MM.1S (cell line): ENCODE measurements around the gene CNNM3.

ENCODE experiments used
- DNase-seq: peaks from one replicate; pipeline ENCODE4 v3.0.0-alpha.2; 2015
- H2AFZ ChIP-seq: fragments of 300-600 bp; sonication (generic); 2 replicates; pipeline ENCODE4 v1.6.0; 2016; ENCODE audit warnings: antibody characterized with exemption, low read length
- H3F3A ChIP-seq: fragments of 300-600 bp; sonication (generic); 2 replicates; pipeline ENCODE4 v1.6.1; 2016; ENCODE audit warnings: mild to moderate bottlenecking, antibody characterized with exemption, low read length, moderate library complexity, mixed read lengths; ENCODE audit not compliant: insufficient read depth
- H3K27ac ChIP-seq: fragments of 300-600 bp; sonication (generic); 2 replicates; pipeline ENCODE4 v1.5.1; 2016; ENCODE audit warnings: mild to moderate bottlenecking, low read length
- H3K27me3 ChIP-seq: fragments of 300-600 bp; sonication (generic); replicated peaks from 2 replicates; pipeline ENCODE4 v1.6.0; 2016; ENCODE audit warnings: low read length; ENCODE audit not compliant: insufficient read depth
- H3K36me3 ChIP-seq: fragments of 300-600 bp; sonication (generic); replicated peaks from 2 replicates; pipeline ENCODE4 v1.6.1; 2016; ENCODE audit warnings: mild to moderate bottlenecking, low read length, mixed read lengths; ENCODE audit not compliant: insufficient read depth
- H3K4me1 ChIP-seq: fragments of 300-600 bp; sonication (generic); 2 replicates; pipeline ENCODE4 v1.6.1; 2016; ENCODE audit warnings: low read length, mixed read lengths
- H3K4me2 ChIP-seq: fragments of 300-600 bp; sonication (generic); 2 replicates; pipeline ENCODE4 v1.6.0; 2016; ENCODE audit warnings: low read depth, low read length
- H3K4me3 ChIP-seq: fragments of 300-600 bp; sonication (generic); 2 replicates; pipeline ENCODE4 v1.5.1; 2016; ENCODE audit warnings: low read length, mixed read lengths
- H3K79me2 ChIP-seq: fragments of 300-600 bp; sonication (generic); 2 replicates; pipeline ENCODE4 v1.6.1; 2016; ENCODE audit warnings: mixed run types, low read length, mixed read lengths
- H3K9ac ChIP-seq: fragments of 300-600 bp; sonication (generic); 2 replicates; pipeline ENCODE4 v1.6.1; 2016; ENCODE audit warnings: low read length, mixed read lengths
- H3K9me2 ChIP-seq: fragments of 300-600 bp; sonication (generic); replicated peaks from 2 replicates; pipeline ENCODE4 v1.6.1; 2016; ENCODE audit warnings: mild to moderate bottlenecking, low read length, mixed read lengths; ENCODE audit not compliant: insufficient read depth
- H3K9me3 ChIP-seq: fragments of 300-600 bp; sonication (generic); replicated peaks from 2 replicates; pipeline ENCODE4 v1.6.1; 2016; ENCODE audit warnings: mild to moderate bottlenecking, low read length, mixed read lengths; ENCODE audit not compliant: insufficient read depth
- H4K20me1 ChIP-seq: fragments of 300-600 bp; sonication (generic); 2 replicates; pipeline ENCODE4 v1.6.1; 2016; ENCODE audit warnings: mild to moderate bottlenecking, low read length, moderate library complexity, mixed read lengths; ENCODE audit not compliant: insufficient read depth
- EZH2 ChIP-seq: fragments of 300-600 bp; sonication (generic); optimal IDR thresholded peaks from 2 replicates; pipeline ENCODE3; 2017; ENCODE audit warnings: low read depth, mild to moderate bottlenecking, antibody characterized with exemption, low read length, mixed read lengths
- EZH2phosphoT487 ChIP-seq: fragments of 300-600 bp; sonication (generic); IDR thresholded peaks from 2 replicates; pipeline ENCODE4 v1.6.1; 2018; ENCODE audit warnings: antibody characterized with exemption, low read length
- TF ChIP-seq, protein P1 (sequence below): fragments of 300-600 bp; sonication (generic); IDR thresholded peaks from 2 replicates; pipeline ENCODE4 v1.5.1; 2016; ENCODE audit warnings: antibody characterized with exemption, low read length, mixed read lengths

The CNNM3 gene

DNA sequence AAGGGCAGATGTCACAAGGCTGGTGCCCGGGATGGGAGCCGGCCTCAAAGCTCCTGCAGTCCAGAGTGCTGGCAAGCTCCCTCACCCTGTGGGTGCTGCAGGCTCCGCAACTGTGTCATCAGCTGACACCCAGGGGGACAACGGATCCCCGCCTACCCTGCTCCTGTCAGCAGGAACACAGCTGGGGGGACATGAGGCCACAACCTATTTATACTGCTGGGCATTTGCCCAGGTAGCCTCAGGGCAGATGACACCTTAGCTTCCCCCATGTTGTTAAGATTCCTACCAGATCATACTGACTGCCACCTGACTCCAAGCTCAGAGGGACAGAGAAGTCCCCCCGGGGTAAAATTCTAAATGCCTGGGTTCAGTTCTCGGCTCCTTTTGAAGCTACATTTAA lies 26.5 kb downstream of the CNNM3 start:
- Histone ChIP-seq H3K36me3 (0 out of 2 replicates have a peak, but pooled peaks cover 4% of the 10 kb centered on the region), H3K4me1 (peaks cover 27% of the 10 kb centered on the region), H3K27me3 (no peaks in the 10 kb centered on the region), H3K9me2 (no peaks in the 10 kb centered on the region), H3K4me2 (no peak overlapping the region), H3K9ac (no peak overlapping the region), H4K20me1 (no peaks in the 10 kb centered on the region), H3K9me3 (no peaks in the 10 kb centered on the region), H3K79me2 (peaks cover 10% of the 10 kb centered on the region; the same call in 1 of the 2 replicates), H2AFZ (no peak overlapping the region), H3F3A (peaks cover 19% of the 10 kb centered on the region; the same call in 1 of the 2 replicates), H3K27ac (no peak overlapping the region), H3K4me3 (no peak overlapping the region)
- TF ChIP-seq, protein P1, sequence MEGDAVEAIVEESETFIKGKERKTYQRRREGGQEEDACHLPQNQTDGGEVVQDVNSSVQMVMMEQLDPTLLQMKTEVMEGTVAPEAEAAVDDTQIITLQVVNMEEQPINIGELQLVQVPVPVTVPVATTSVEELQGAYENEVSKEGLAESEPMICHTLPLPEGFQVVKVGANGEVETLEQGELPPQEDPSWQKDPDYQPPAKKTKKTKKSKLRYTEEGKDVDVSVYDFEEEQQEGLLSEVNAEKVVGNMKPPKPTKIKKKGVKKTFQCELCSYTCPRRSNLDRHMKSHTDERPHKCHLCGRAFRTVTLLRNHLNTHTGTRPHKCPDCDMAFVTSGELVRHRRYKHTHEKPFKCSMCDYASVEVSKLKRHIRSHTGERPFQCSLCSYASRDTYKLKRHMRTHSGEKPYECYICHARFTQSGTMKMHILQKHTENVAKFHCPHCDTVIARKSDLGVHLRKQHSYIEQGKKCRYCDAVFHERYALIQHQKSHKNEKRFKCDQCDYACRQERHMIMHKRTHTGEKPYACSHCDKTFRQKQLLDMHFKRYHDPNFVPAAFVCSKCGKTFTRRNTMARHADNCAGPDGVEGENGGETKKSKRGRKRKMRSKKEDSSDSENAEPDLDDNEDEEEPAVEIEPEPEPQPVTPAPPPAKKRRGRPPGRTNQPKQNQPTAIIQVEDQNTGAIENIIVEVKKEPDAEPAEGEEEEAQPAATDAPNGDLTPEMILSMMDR = no peak
- no peak for TF ChIP-seq EZH2phosphoT487
- TF ChIP-seq EZH2 = no peak
- no peak for DNase-seq

DNA sequence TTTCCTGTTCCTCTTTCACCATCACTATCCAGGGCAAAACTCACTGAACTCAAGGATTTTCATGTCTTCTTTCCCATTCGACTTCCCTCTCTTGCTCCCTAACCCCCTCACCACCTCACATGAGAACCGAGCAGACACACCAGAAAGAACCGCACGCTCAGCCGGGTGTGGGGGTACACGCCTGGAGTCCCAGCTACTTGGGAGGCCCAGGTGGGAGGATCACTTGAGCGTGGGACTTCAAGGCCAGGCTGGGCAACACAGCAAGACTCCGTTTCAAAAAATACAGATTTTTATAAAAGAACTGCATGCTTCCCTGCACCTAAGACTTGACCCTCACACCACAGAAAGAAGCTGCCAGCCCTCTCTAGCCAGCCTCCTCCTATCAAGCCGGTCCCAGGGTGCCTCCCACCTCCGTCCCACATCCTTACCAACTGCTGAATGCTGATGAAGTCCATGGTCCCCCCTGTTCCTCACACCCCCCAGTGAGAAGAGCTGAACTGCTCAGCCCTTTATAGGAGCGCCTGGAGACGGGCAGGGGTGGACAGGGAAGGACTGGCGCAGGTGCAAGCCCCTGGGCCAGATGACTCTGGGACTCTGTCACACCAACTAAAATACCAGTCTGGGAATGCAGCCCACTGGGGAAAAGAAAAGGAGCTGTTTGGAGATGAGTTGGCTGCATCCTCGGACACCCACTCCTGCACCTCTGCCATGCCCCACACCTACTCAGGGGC lies 27.6 kb downstream of the CNNM3 start, which contains the start of gene ANKRD23:
Gene ANKRD23 (minus strand): TSS at position 484 of the 731 bp plus-strand sequence. CDS start 29 bp downstream, at position 455.
- no peak for DNase-seq
- H3K27me3 ChIP-seq = no peaks in the 10 kb centered on the region
- H3K9me3 ChIP-seq = no peaks in the 10 kb centered on the region
- no peak within 1 kb of the TSS for H3K9ac ChIP-seq
- H3K79me2 ChIP-seq = peaks cover 10% of the 10 kb centered on the region; the same call in 1 of the 2 replicates
- no peak within 1 kb of the TSS for H3K27ac ChIP-seq
- no peak within 1 kb of the TSS for H3K4me3 ChIP-seq
- 0 out of 2 replicates have a peak, but pooled peaks cover 4% of the 10 kb centered on the region for H3K36me3 ChIP-seq
- TF ChIP-seq, protein P1 = no peak
- TF ChIP-seq EZH2 (no peak), EZH2phosphoT487 (no peak)
- peaks cover 35% of the 10 kb centered on the region for H3K4me1 ChIP-seq
- H3K4me2 ChIP-seq = no peak within 1 kb of the TSS
- no peaks in the 10 kb centered on the region for H3K9me2 ChIP-seq
- H4K20me1 ChIP-seq = no peaks in the 10 kb centered on the region
- peaks cover 29% of the 10 kb centered on the region for H3F3A ChIP-seq
- no peak within 1 kb of the TSS for H2AFZ ChIP-seq

DNA sequence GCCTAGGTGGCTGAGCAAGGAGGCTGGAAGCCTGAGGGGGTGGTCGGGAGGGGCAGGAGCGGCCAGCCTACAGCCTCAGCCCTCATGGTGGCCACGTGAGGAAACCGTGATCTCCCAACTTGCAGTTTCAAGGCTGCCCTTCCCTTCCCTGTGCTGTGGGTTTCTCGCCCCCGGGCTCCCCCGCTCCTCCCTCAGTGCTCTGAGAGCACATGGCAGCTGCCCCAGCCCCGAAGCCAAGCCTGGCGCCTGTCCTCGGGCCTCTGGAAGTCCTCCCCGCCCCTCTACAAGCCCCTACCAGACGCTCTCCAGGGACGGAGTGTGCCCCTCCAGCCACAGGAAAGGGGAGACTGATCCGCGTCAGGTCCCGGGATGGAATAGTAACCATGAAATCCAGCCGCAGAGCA lies 28.3 kb downstream of the CNNM3 start:
- 0 out of 2 replicates have a peak, but pooled peaks cover 4% of the 10 kb centered on the region for H3K36me3 ChIP-seq
- H3F3A ChIP-seq = peaks cover 34% of the 10 kb centered on the region
- H3K9ac ChIP-seq = no peak overlapping the region
- H4K20me1 ChIP-seq = no peaks in the 10 kb centered on the region
- H3K4me3 ChIP-seq = no peak overlapping the region
- no peaks in the 10 kb centered on the region for H3K9me3 ChIP-seq
- no peak overlapping the region for H2AFZ ChIP-seq
- no peaks in the 10 kb centered on the region for H3K27me3 ChIP-seq
- peaks cover 30% of the 10 kb centered on the region for H3K4me1 ChIP-seq
- no peak for DNase-seq
- no peaks in the 10 kb centered on the region for H3K9me2 ChIP-seq
- TF ChIP-seq EZH2 (no peak), EZH2phosphoT487 (no peak)
- TF ChIP-seq, protein P1 = no peak
- no peak overlapping the region for H3K27ac ChIP-seq
- no peak overlapping the region for H3K4me2 ChIP-seq
- H3K79me2 ChIP-seq = peaks cover 10% of the 10 kb centered on the region; the same call in 1 of the 2 replicates
